GM23338 (cell line): ENCODE data around the gene MARCHF3. TPM values are rescaled to one million over a fixed set of nuclear protein-coding genes. Genes with fewer than 3 reads are reported as not detected.

Experiments used
- polyA plus RNA-seq: library from polyadenylated mRNA; unstranded; fragments of >200 nt; fragmentation: Nextera tagmentation; extraction: Ambion mirVana; gene quantifications from 2 replicates; pipeline ENCODE4 v1.2.1, GENCODE V29; 2016
- total RNA-seq: library from RNA; depleted of rRNA; stranded (reverse); fragments of >200 nt; shearing (Covaris generic); gene quantifications from 2 replicates; pipeline ENCODE4 v1.2.3, GENCODE V29; 2014; rRNA removed

The MARCHF3 gene
- total and polyA plus RNA-seq, 2 experiments from 2014 or later, result 7.0 to 12.7 TPM

Other genes starting within 250 kb of the MARCHF3 start
- gene C5orf63, start 42.9 kb upstream of the MARCHF3 start, total RNA-seq, result 2.1 and 6.8 TPM in 2 replicates
- 8.1 and 10.5 TPM in 2 replicates for gene C5orf63, start 42.9 kb upstream of the MARCHF3 start, polyA plus RNA-seq